Measurements from ENCODE around the gene MPPED2. TPM values are rescaled to one million over a fixed set of nuclear protein-coding genes. Genes with fewer than 3 reads are reported as not detected.

The MPPED2 gene
- total RNA-seq, 4 donors from 2014 or later: 2.2 to 4.6 (median 3.3) TPM

- intact Hi-C loops (cut with DNase I): no loop called here
- no peaks in the 10 kb centered on the region for H3K4me1 ChIP-seq
Measured at GRCh38 chr11:30617762-30618161, 31.6 kb upstream of the MPPED2 start.

GRCh38 chr11:30610628-30611027 lies 24.5 kb upstream of the MPPED2 start:
- DNase-seq (ENCODE audit: extremely low spot score): no peak
- Histone ChIP-seq H3K4me1 (no peaks in the 10 kb centered on the region), H3K4me3 (no peak overlapping the region), H3K27me3 (no peaks in the 10 kb centered on the region), H3K9me3 (no peaks in the 10 kb centered on the region), H3K36me3 (no peaks in the 10 kb centered on the region), H3K27ac (replicated peaks in 1 of 4) (no peak overlapping the region)
- 89% methylated on average over 3 of the region's 3 CpGs for WGBS
- TF ChIP-seq POLR2AphosphoS5 (IDR thresholded peaks at IDR 0.05): no peak
- TF ChIP-seq CTCF (IDR thresholded peaks at IDR 0.05): no peak
- TF ChIP-seq EP300 (IDR thresholded peaks at IDR 0.05): no peak
- intact Hi-C loops (cut with DNase I): no loop called here

More at GRCh38 chr11:30617762-30618161, 31.6 kb upstream of the MPPED2 start:
- Histone ChIP-seq H3K36me3 (no peaks in the 10 kb centered on the region), H3K27me3 (no peaks in the 10 kb centered on the region), H3K9me3 (peaks cover 0 to 8% (median 0%) of the 10 kb centered on the region in 4 donors), H3K4me3 (no peak overlapping the region), H3K27ac (replicated peaks in 1 of 4) (no peak overlapping the region)
- no peak for DNase-seq (ENCODE audit: extremely low spot score)
- no peak for TF ChIP-seq POLR2A (IDR thresholded peaks at IDR 0.05; ENCODE audit: low read depth)

- Histone ChIP-seq H3K27me3 (no peaks in the 10 kb centered on the region), H3K27ac (replicated peaks in 1 of 4) (no peak overlapping the region), H3K4me3 (no peak overlapping the region), H3K4me1 (no peaks in the 10 kb centered on the region), H3K36me3 (no peaks in the 10 kb centered on the region), H3K9me3 (no peaks in the 10 kb centered on the region)
- TF ChIP-seq POLR2AphosphoS5 (IDR thresholded peaks at IDR 0.05) (no peak), POLR2A (IDR thresholded peaks at IDR 0.05; ENCODE audit: low read depth) (no peak), CTCF (IDR thresholded peaks at IDR 0.05) (no peak), EP300 (IDR thresholded peaks at IDR 0.05) (no peak)
- no peak for DNase-seq (ENCODE audit: extremely low spot score)
- intact Hi-C loops (cut with DNase I): no loop called here
Measured at GRCh38 chr11:30608534-30608933, 22.4 kb upstream of the MPPED2 start.

DNA sequence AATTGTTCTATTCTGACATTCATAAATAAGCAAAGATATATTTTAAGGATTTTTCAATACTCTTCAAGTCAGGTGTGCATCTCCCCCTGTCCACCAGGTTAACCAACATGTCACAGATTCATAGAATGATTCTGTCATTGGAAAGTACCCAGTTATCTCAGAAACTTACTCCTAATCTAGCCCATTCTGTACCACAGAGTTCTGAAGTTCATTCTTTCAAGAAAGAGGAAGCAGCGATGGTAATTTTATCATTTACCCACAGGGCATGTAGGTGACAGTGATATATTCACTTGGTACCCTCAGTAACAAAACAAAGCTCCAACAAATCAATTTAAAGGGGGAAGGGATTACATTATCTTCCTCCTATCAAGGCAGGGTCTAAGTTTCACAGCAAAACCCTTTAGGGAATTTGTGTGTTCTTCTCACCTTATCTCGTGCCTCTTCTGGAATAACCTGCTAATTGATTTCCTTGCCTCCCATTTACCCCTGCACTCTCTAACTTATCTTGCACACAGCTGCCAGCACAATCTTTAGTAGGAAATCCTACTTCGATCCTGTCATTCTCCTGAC lies 19.0 kb upstream of the MPPED2 start:
- WGBS: 48% methylated on average over 3 of the region's 3 CpGs
- Histone ChIP-seq H3K4me3 (no peak overlapping the region), H3K4me1 (no peaks in the 10 kb centered on the region), H3K9me3 (no peaks in the 10 kb centered on the region), H3K36me3 (no peaks in the 10 kb centered on the region), H3K27me3 (no peaks in the 10 kb centered on the region), H3K27ac (replicated peaks in 1 of 4) (no peak overlapping the region)
- intact Hi-C loops (cut with DNase I): no loop called here
- DNase-seq (ENCODE audit: extremely low spot score): no peak
- TF ChIP-seq CTCF (IDR thresholded peaks at IDR 0.05): no peak
- no peak for TF ChIP-seq POLR2AphosphoS5 (IDR thresholded peaks at IDR 0.05)
- no peak for TF ChIP-seq POLR2A (IDR thresholded peaks at IDR 0.05; ENCODE audit: low read depth)
- TF ChIP-seq EP300 (IDR thresholded peaks at IDR 0.05): no peak

GRCh38 chr11:30603357-30603756 lies 17.2 kb upstream of the MPPED2 start:
- Histone ChIP-seq H3K27me3 (no peaks in the 10 kb centered on the region), H3K36me3 (no peaks in the 10 kb centered on the region), H3K4me3 (no peak overlapping the region), H3K27ac (replicated peaks in 1 of 4) (no peak overlapping the region), H3K9me3 (no peaks in the 10 kb centered on the region), H3K4me1 (no peaks in the 10 kb centered on the region)
- intact Hi-C loops (cut with DNase I): no loop called here
- 66% methylated on average over 2 of the region's 2 CpGs for WGBS
- no peak for DNase-seq (ENCODE audit: extremely low spot score)
- TF ChIP-seq CTCF (IDR thresholded peaks at IDR 0.05): no peak
- no peak for TF ChIP-seq EP300 (IDR thresholded peaks at IDR 0.05)
- TF ChIP-seq POLR2AphosphoS5 (IDR thresholded peaks at IDR 0.05): no peak
- no peak for TF ChIP-seq POLR2A (IDR thresholded peaks at IDR 0.05; ENCODE audit: low read depth)

Data from esophagus muscularis mucosa (tissue), 4 donors.